ENCODE results near the gene TMEM225B. TPM values are rescaled to one million over a fixed set of nuclear protein-coding genes. Genes with fewer than 3 reads are reported as not detected.

The TMEM225B gene
- polyA plus RNA-seq, 1 donor from 2014 or later, result 2.9 TPM

GRCh38 chr7:99562114-99562784 is 35.8 kb upstream of the TMEM225B start:
- Histone ChIP-seq H4K20me1 (ENCODE audit: insufficient read depth) (no peaks in the 10 kb centered on the region), H3F3A (ENCODE audit: insufficient read depth, low read length, poor library complexity, severe bottlenecking) (no peaks in the 10 kb centered on the region), H3K27me3 (ENCODE audit: insufficient read depth, low read depth, low read length) (no peaks in the 10 kb centered on the region), H3K4me2 (ENCODE audit: low read length) (no peak overlapping the region), H3K36me3 (ENCODE audit: insufficient read depth, low read length) (peaks cover 5% of the 10 kb centered on the region), H3K27ac (ENCODE audit: low read length) (no peak overlapping the region), H3K4me3 (ENCODE audit: low read length) (no peak overlapping the region), H2AFZ (ENCODE audit: low read depth, low read length) (no peak overlapping the region), H3K9ac (ENCODE audit: low read length) (no peak overlapping the region), H3K9me2 (ENCODE audit: insufficient read depth, low read length) (no peaks in the 10 kb centered on the region), H3K79me2 (replicated peaks; ENCODE audit: insufficient read depth, low read length) (peaks cover 44% of the 10 kb centered on the region), H3K9me3 (ENCODE audit: low read length) (no peaks in the 10 kb centered on the region)
- no peak for TF ChIP-seq EP300 (conservative IDR thresholded peaks at IDR 0.05; ENCODE audit: poor library complexity, severe bottlenecking)
- no peak for TF ChIP-seq MXI1 (conservative IDR thresholded peaks at IDR 0.05; ENCODE audit: poor library complexity, severe bottlenecking)
- no peak for TF ChIP-seq RAD21 (conservative IDR thresholded peaks at IDR 0.05)
- TF ChIP-seq REST (IDR thresholded peaks at IDR 0.05; ENCODE audit: borderline replicate concordance), result no peak

- Histone ChIP-seq H3K27ac (ENCODE audit: low read length) (no peak overlapping the region), H3K27me3 (ENCODE audit: insufficient read depth, low read depth, low read length) (no peaks in the 10 kb centered on the region), H3K9me3 (ENCODE audit: low read length) (no peaks in the 10 kb centered on the region), H3K36me3 (ENCODE audit: insufficient read depth, low read length) (peaks cover 5% of the 10 kb centered on the region), H3K79me2 (replicated peaks; ENCODE audit: insufficient read depth, low read length) (peaks cover 38% of the 10 kb centered on the region), H3F3A (ENCODE audit: insufficient read depth, low read length, poor library complexity, severe bottlenecking) (no peaks in the 10 kb centered on the region), H2AFZ (ENCODE audit: low read depth, low read length) (no peak overlapping the region), H3K9me2 (ENCODE audit: insufficient read depth, low read length) (no peaks in the 10 kb centered on the region), H3K4me2 (ENCODE audit: low read length) (no peak overlapping the region), H3K4me3 (ENCODE audit: low read length) (no peak overlapping the region), H4K20me1 (ENCODE audit: insufficient read depth) (no peaks in the 10 kb centered on the region), H3K9ac (ENCODE audit: low read length) (no peak overlapping the region)
- TF ChIP-seq CTCF (IDR thresholded peaks at IDR 0.05; ENCODE audit: poor library complexity, severe bottlenecking), result no peak
- TF ChIP-seq POLR2AphosphoS5 (IDR thresholded peaks at IDR 0.05), result no peak
- no peak for TF ChIP-seq TAF1 (IDR thresholded peaks at IDR 0.05; ENCODE audit: low read depth)
- TF ChIP-seq EP300 (conservative IDR thresholded peaks at IDR 0.05; ENCODE audit: poor library complexity, severe bottlenecking), result no peak
- no peak for TF ChIP-seq MXI1 (conservative IDR thresholded peaks at IDR 0.05; ENCODE audit: poor library complexity, severe bottlenecking)
These were observed 35.2 kb upstream of the TMEM225B start for GRCh38 chr7:99562832-99563231.

DNA sequence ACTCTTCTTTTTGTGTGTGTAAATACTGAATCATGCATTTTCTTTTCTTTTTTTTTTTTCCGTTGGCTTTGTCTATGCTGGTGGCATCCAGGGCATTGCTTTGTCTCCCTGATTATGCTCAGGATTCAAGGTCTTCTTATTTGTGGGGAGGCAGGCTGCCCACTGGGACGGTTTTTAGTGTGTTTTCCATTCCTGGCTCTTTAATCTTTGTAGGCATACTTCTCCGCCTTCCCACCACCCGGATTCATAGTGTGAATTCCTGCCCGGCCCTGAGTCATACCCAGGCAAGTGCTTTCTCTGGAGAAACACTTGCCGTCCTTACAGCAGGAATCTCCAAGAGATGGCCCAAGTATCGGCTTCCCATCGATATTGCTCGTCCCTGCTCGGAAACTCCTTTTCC is 34.4 kb upstream of the TMEM225B start:
- Histone ChIP-seq H3K4me2 (ENCODE audit: low read length) (no peak overlapping the region), H3F3A (ENCODE audit: insufficient read depth, low read length, poor library complexity, severe bottlenecking) (no peaks in the 10 kb centered on the region), H3K27ac (ENCODE audit: low read length) (no peak overlapping the region), H3K79me2 (replicated peaks; ENCODE audit: insufficient read depth, low read length) (peaks cover 37% of the 10 kb centered on the region), H3K27me3 (ENCODE audit: insufficient read depth, low read depth, low read length) (no peaks in the 10 kb centered on the region), H2AFZ (ENCODE audit: low read depth, low read length) (no peak overlapping the region), H3K9me2 (ENCODE audit: insufficient read depth, low read length) (no peaks in the 10 kb centered on the region), H3K4me3 (ENCODE audit: low read length) (no peak overlapping the region), H3K9ac (ENCODE audit: low read length) (no peak overlapping the region), H3K36me3 (ENCODE audit: insufficient read depth, low read length) (peaks cover 5% of the 10 kb centered on the region), H3K9me3 (ENCODE audit: low read length) (no peaks in the 10 kb centered on the region), H4K20me1 (ENCODE audit: insufficient read depth) (no peaks in the 10 kb centered on the region)
- TF ChIP-seq EZH2 (IDR thresholded peaks at IDR 0.05; ENCODE audit: borderline replicate concordance, insufficient read depth, low read length, poor library complexity, severe bottlenecking), result no peak
- TF ChIP-seq SMC3 (conservative IDR thresholded peaks at IDR 0.05; ENCODE audit: poor library complexity), result no peak
- TF ChIP-seq EP300 (conservative IDR thresholded peaks at IDR 0.05; ENCODE audit: poor library complexity, severe bottlenecking), result no peak
- TF ChIP-seq RAD21 (conservative IDR thresholded peaks at IDR 0.05), result no peak
- no peak for TF ChIP-seq TAF1 (IDR thresholded peaks at IDR 0.05; ENCODE audit: low read depth)
- TF ChIP-seq REST (IDR thresholded peaks at IDR 0.05; ENCODE audit: borderline replicate concordance), result no peak
- TF ChIP-seq POLR2AphosphoS5 (IDR thresholded peaks at IDR 0.05), result no peak
- TF ChIP-seq CTCF (IDR thresholded peaks at IDR 0.05; ENCODE audit: poor library complexity, severe bottlenecking), result no peak
- TF ChIP-seq MXI1 (conservative IDR thresholded peaks at IDR 0.05; ENCODE audit: poor library complexity, severe bottlenecking), result no peak
